HEK293 (cell line): ENCODE data around the gene DZIP3.

ENCODE experiments used
- BCL11B ChIP-seq: fragments of 450-650 bp; formaldehyde crosslinking; IDR thresholded peaks from 2 replicates; pipeline ENCODE4 v1.5.1; 2016; ENCODE audit warnings: low read depth, missing biosample characterization, missing genetic modification characterization
- FEZF1 ChIP-seq: fragments of 450-650 bp; formaldehyde crosslinking; IDR thresholded peaks from 2 replicates; pipeline ENCODE4 v1.5.1; 2016; ENCODE audit warnings: missing biosample characterization, missing genetic modification characterization
- GFI1B ChIP-seq: fragments of 450-650 bp; formaldehyde crosslinking; IDR thresholded peaks from 2 replicates; pipeline ENCODE4 v1.5.1; 2016; ENCODE audit warnings: missing biosample characterization, missing genetic modification characterization
- KLF16 ChIP-seq: fragments of 450-650 bp; formaldehyde crosslinking; IDR thresholded peaks from 2 replicates; pipeline ENCODE4 v1.5.1; 2017; ENCODE audit warnings: missing biosample characterization, missing genetic modification characterization
- MEIS1 ChIP-seq: sonication (generic); formaldehyde crosslinking; IDR thresholded peaks from 2 replicates; pipeline ENCODE4 v1.8.1; 2022; ENCODE audit warnings: missing genetic modification reagents, mild to moderate bottlenecking, borderline replicate concordance
- SCRT1 ChIP-seq: fragments of 450-650 bp; formaldehyde crosslinking; IDR thresholded peaks from 2 replicates; pipeline ENCODE4 v1.5.1; 2016; ENCODE audit warnings: missing biosample characterization, missing genetic modification characterization, borderline replicate concordance
- ZBTB21 ChIP-seq: fragments of 450-650 bp; formaldehyde crosslinking; IDR thresholded peaks from 2 replicates; pipeline ENCODE4 v1.5.1; 2017; ENCODE audit warnings: missing biosample characterization, missing genetic modification characterization
- ZNF112 ChIP-seq: fragments of 450-650 bp; formaldehyde crosslinking; IDR thresholded peaks from 2 replicates; pipeline ENCODE4 v1.5.0; 2017; ENCODE audit warnings: missing biosample characterization, missing genetic modification characterization
- ZNF324 ChIP-seq: fragments of 450-650 bp; formaldehyde crosslinking; IDR thresholded peaks from 2 replicates; pipeline ENCODE4 v1.5.1; 2016; ENCODE audit warnings: missing biosample characterization, missing genetic modification characterization
- ZNF394 ChIP-seq: fragments of 450-650 bp; formaldehyde crosslinking; IDR thresholded peaks from 2 replicates; pipeline ENCODE4 v1.5.1; 2016; ENCODE audit warnings: missing biosample characterization, missing genetic modification characterization, mild to moderate bottlenecking, moderate library complexity, borderline replicate concordance
- ZNF404 ChIP-seq: fragments of 450-650 bp; formaldehyde crosslinking; IDR thresholded peaks from 2 replicates; pipeline ENCODE4 v1.5.1; 2017; ENCODE audit warnings: missing biosample characterization, missing genetic modification characterization
- ZNF514 ChIP-seq: fragments of 450-650 bp; formaldehyde crosslinking; IDR thresholded peaks from 2 replicates; pipeline ENCODE4 v1.5.1; 2016; ENCODE audit warnings: missing biosample characterization, missing genetic modification characterization
- ZNF558 ChIP-seq: fragments of 450-650 bp; formaldehyde crosslinking; IDR thresholded peaks from 2 replicates; pipeline ENCODE4 v1.5.1; 2016; ENCODE audit warnings: missing biosample characterization, missing genetic modification characterization
- ZNF571 ChIP-seq: fragments of 450-650 bp; formaldehyde crosslinking; IDR thresholded peaks from 2 replicates; pipeline ENCODE4 v1.5.0; 2017; ENCODE audit warnings: missing biosample characterization, missing genetic modification characterization
- ZNF600 ChIP-seq: fragments of 450-650 bp; formaldehyde crosslinking; IDR thresholded peaks from 2 replicates; pipeline ENCODE4 v1.5.1; 2016; ENCODE audit warnings: missing biosample characterization, missing genetic modification characterization
- ZNF658 ChIP-seq: fragments of 450-650 bp; formaldehyde crosslinking; IDR thresholded peaks from 2 replicates; pipeline ENCODE4; 2016; ENCODE audit warnings: missing biosample characterization, missing genetic modification characterization
- ZNF76 ChIP-seq: fragments of 450-650 bp; formaldehyde crosslinking; IDR thresholded peaks from 2 replicates; pipeline ENCODE4; 2016; ENCODE audit warnings: low read depth, missing biosample characterization, missing genetic modification characterization, borderline replicate concordance
- ZNF785 ChIP-seq: fragments of 450-650 bp; formaldehyde crosslinking; IDR thresholded peaks from 2 replicates; pipeline ENCODE4 v1.5.1; 2016; ENCODE audit warnings: missing biosample characterization, missing genetic modification characterization
- ZNF791 ChIP-seq: fragments of 450-650 bp; formaldehyde crosslinking; IDR thresholded peaks from 2 replicates; pipeline ENCODE4 v1.5.1; 2016; ENCODE audit warnings: missing biosample characterization, missing genetic modification characterization
- TF ChIP-seq, protein P1 (sequence below): fragments of 450-650 bp; formaldehyde crosslinking; IDR thresholded peaks from 2 replicates; pipeline ENCODE4 v1.5.1; 2017; ENCODE audit warnings: missing biosample characterization, missing genetic modification characterization
- TF ChIP-seq, protein P2 (sequence below): fragments of 450-650 bp; formaldehyde crosslinking; IDR thresholded peaks from 2 replicates; pipeline ENCODE4 v1.5.1; 2017; ENCODE audit warnings: missing biosample characterization, mild to moderate bottlenecking, missing genetic modification characterization, moderate library complexity
- TF ChIP-seq, protein P3 (sequence below): fragments of 450-650 bp; formaldehyde crosslinking; IDR thresholded peaks from 2 replicates; pipeline ENCODE4 v1.5.1; 2016; ENCODE audit warnings: missing biosample characterization, missing genetic modification characterization, low read depth
- TF ChIP-seq, protein P4 (sequence below): fragments of 450-650 bp; formaldehyde crosslinking; IDR thresholded peaks from 2 replicates; pipeline ENCODE4 v1.5.1; 2016; ENCODE audit warnings: missing biosample characterization, missing genetic modification characterization
- TF ChIP-seq, protein P5 (sequence below): fragments of 450-650 bp; formaldehyde crosslinking; IDR thresholded peaks from 2 replicates; pipeline ENCODE4 v1.5.1; 2016; ENCODE audit warnings: missing biosample characterization, missing genetic modification characterization
- TF ChIP-seq, protein P6 (sequence below): fragments of 450-650 bp; formaldehyde crosslinking; IDR thresholded peaks from 2 replicates; pipeline ENCODE4 v1.5.1; 2017; ENCODE audit warnings: missing biosample characterization, missing genetic modification characterization
- TF ChIP-seq, protein P7 (sequence below): fragments of 450-650 bp; formaldehyde crosslinking; IDR thresholded peaks from 2 replicates; pipeline ENCODE4 v1.5.1; 2016; ENCODE audit warnings: missing biosample characterization, missing genetic modification characterization

Gene DZIP3

DNA sequence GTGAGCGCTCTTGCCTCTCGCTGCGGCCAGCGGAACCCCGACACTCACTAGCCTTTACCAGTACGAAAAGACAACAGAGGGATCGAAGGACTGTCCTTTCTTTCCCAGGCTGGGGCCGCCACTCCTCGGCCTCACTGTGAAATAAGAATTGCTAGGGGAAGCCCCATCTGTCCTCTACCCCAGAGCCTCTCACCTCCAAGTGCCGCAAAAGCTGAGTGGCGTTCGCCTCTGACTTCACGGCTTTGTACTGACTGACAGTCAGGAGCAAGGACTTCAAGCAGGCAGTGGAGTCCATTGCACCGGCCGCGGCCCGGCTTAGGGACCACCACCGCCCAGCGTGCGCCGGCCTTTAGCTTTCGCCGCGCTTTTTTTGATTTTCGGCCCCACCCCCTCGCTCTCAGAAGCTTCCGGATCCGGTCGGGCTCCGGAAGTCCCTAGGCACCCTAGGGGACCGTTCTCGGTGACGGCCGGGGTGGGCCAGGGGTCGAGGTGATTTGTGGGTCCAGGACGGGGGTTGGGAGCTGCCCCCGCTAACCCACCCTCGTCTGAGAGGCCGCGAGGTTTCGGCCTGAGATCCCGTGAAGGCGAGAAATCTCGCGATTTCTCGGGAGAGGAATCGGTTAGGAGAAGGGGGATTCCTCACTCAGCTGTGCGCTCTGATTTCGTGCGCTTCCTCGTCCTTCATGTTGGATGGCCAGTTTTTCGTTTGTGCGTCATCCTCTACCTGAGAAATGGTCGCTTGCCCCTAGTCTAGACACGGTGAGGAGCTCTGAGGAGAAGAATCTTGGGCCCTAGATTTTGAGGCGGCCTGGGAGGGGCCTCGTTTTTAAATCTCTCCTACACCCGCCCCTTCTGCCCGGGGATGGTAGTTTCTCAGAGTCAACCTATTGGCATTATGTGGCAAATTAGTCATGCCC lies at the start of gene DZIP3, which contains the start of gene CIP2A (continued):
- TF ChIP-seq, protein P1, sequence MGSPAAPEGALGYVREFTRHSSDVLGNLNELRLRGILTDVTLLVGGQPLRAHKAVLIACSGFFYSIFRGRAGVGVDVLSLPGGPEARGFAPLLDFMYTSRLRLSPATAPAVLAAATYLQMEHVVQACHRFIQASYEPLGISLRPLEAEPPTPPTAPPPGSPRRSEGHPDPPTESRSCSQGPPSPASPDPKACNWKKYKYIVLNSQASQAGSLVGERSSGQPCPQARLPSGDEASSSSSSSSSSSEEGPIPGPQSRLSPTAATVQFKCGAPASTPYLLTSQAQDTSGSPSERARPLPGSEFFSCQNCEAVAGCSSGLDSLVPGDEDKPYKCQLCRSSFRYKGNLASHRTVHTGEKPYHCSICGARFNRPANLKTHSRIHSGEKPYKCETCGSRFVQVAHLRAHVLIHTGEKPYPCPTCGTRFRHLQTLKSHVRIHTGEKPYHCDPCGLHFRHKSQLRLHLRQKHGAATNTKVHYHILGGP, result no peak
- TF ChIP-seq ZNF112 (tag by site-specific recombination), result no peak
- TF ChIP-seq ZNF558 (tag by site-specific recombination), result no peak
- TF ChIP-seq, protein P2, sequence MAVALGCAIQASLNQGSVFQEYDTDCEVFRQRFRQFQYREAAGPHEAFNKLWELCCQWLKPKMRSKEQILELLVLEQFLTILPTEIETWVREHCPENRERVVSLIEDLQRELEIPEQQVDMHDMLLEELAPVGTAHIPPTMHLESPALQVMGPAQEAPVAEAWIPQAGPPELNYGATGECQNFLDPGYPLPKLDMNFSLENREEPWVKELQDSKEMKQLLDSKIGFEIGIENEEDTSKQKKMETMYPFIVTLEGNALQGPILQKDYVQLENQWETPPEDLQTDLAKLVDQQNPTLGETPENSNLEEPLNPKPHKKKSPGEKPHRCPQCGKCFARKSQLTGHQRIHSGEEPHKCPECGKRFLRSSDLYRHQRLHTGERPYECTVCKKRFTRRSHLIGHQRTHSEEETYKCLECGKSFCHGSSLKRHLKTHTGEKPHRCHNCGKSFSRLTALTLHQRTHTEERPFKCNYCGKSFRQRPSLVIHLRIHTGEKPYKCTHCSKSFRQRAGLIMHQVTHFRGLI (tag by site-specific recombination), result no peak
- TF ChIP-seq MEIS1, result no peak
- TF ChIP-seq, protein P3, sequence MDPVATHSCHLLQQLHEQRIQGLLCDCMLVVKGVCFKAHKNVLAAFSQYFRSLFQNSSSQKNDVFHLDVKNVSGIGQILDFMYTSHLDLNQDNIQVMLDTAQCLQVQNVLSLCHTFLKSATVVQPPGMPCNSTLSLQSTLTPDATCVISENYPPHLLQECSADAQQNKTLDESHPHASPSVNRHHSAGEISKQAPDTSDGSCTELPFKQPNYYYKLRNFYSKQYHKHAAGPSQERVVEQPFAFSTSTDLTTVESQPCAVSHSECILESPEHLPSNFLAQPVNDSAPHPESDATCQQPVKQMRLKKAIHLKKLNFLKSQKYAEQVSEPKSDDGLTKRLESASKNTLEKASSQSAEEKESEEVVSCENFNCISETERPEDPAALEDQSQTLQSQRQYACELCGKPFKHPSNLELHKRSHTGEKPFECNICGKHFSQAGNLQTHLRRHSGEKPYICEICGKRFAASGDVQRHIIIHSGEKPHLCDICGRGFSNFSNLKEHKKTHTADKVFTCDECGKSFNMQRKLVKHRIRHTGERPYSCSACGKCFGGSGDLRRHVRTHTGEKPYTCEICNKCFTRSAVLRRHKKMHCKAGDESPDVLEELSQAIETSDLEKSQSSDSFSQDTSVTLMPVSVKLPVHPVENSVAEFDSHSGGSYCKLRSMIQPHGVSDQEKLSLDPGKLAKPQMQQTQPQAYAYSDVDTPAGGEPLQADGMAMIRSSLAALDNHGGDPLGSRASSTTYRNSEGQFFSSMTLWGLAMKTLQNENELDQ, result no peak
- no peak for TF ChIP-seq ZNF571 (tag by site-specific recombination)
- TF ChIP-seq SCRT1 (tag by site-specific recombination), result no peak
- TF ChIP-seq, protein P4, sequence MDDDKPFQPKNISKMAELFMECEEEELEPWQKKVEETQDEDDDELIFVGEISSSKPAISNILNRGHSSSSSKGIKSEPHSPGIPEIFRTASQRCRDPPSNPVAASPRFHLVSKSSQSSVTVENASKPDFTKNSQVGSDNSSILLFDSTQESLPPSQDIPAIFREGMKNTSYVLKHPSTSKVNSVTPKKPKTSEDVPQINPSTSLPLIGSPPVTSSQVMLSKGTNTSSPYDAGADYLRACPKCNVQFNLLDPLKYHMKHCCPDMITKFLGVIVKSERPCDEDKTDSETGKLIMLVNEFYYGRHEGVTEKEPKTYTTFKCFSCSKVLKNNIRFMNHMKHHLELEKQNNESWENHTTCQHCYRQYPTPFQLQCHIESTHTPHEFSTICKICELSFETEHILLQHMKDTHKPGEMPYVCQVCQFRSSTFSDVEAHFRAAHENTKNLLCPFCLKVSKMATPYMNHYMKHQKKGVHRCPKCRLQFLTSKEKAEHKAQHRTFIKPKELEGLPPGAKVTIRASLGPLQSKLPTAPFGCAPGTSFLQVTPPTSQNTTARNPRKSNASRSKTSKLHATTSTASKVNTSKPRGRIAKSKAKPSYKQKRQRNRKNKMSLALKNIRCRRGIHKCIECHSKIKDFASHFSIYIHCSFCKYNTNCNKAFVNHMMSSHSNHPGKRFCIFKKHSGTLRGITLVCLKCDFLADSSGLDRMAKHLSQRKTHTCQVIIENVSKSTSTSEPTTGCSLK (tag by site-specific recombination), result no peak
- no peak for TF ChIP-seq ZNF514
- TF ChIP-seq ZNF658 (tag by site-specific recombination), result no peak
- TF ChIP-seq ZNF394 (tag by site-specific recombination), result no peak; the same call in 1 of the 2 replicates
- TF ChIP-seq, protein P5, sequence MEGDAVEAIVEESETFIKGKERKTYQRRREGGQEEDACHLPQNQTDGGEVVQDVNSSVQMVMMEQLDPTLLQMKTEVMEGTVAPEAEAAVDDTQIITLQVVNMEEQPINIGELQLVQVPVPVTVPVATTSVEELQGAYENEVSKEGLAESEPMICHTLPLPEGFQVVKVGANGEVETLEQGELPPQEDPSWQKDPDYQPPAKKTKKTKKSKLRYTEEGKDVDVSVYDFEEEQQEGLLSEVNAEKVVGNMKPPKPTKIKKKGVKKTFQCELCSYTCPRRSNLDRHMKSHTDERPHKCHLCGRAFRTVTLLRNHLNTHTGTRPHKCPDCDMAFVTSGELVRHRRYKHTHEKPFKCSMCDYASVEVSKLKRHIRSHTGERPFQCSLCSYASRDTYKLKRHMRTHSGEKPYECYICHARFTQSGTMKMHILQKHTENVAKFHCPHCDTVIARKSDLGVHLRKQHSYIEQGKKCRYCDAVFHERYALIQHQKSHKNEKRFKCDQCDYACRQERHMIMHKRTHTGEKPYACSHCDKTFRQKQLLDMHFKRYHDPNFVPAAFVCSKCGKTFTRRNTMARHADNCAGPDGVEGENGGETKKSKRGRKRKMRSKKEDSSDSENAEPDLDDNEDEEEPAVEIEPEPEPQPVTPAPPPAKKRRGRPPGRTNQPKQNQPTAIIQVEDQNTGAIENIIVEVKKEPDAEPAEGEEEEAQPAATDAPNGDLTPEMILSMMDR (tag by site-specific recombination), result 0 out of 2 replicates have a peak, but pooled peaks have one; percentile 8
- TF ChIP-seq KLF16 (tag by site-specific recombination), result no peak; the same call in 1 of the 2 replicates
- TF ChIP-seq, protein P6, sequence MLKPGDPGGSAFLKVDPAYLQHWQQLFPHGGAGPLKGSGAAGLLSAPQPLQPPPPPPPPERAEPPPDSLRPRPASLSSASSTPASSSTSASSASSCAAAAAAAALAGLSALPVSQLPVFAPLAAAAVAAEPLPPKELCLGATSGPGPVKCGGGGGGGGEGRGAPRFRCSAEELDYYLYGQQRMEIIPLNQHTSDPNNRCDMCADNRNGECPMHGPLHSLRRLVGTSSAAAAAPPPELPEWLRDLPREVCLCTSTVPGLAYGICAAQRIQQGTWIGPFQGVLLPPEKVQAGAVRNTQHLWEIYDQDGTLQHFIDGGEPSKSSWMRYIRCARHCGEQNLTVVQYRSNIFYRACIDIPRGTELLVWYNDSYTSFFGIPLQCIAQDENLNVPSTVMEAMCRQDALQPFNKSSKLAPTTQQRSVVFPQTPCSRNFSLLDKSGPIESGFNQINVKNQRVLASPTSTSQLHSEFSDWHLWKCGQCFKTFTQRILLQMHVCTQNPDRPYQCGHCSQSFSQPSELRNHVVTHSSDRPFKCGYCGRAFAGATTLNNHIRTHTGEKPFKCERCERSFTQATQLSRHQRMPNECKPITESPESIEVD (tag by site-specific recombination), result no peak
- TF ChIP-seq GFI1B (tag by site-specific recombination), result peak; percentile 63; the same call in 1 of the 2 replicates
- TF ChIP-seq ZNF76 (tag by site-specific recombination), result peak; percentile 71
- TF ChIP-seq, protein P7, sequence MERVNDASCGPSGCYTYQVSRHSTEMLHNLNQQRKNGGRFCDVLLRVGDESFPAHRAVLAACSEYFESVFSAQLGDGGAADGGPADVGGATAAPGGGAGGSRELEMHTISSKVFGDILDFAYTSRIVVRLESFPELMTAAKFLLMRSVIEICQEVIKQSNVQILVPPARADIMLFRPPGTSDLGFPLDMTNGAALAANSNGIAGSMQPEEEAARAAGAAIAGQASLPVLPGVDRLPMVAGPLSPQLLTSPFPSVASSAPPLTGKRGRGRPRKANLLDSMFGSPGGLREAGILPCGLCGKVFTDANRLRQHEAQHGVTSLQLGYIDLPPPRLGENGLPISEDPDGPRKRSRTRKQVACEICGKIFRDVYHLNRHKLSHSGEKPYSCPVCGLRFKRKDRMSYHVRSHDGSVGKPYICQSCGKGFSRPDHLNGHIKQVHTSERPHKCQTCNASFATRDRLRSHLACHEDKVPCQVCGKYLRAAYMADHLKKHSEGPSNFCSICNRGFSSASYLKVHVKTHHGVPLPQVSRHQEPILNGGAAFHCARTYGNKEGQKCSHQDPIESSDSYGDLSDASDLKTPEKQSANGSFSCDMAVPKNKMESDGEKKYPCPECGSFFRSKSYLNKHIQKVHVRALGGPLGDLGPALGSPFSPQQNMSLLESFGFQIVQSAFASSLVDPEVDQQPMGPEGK (tag by site-specific recombination), result peak; percentile 99
- no peak; the same call in 1 of the 2 replicates for TF ChIP-seq BCL11B
- TF ChIP-seq ZNF600 (tag by site-specific recombination), result no peak
- TF ChIP-seq ZNF324 (tag by site-specific recombination), result no peak
- no peak for TF ChIP-seq ZNF791 (tag by site-specific recombination)
- no peak for TF ChIP-seq ZBTB21 (tag by site-specific recombination)
- no peak for TF ChIP-seq ZNF785 (tag by site-specific recombination)
- TF ChIP-seq ZNF404 (tag by site-specific recombination), result no peak
- TF ChIP-seq FEZF1, result no peak
